ENCODE data around the gene MROH7. TPM values are rescaled to one million over a fixed set of nuclear protein-coding genes. Genes with fewer than 3 reads are reported as not detected.

The MROH7 gene
- total RNA-seq, 4 donors from 2014 or later, result 2.0 to 5.7 (median 3.8) TPM

DNA sequence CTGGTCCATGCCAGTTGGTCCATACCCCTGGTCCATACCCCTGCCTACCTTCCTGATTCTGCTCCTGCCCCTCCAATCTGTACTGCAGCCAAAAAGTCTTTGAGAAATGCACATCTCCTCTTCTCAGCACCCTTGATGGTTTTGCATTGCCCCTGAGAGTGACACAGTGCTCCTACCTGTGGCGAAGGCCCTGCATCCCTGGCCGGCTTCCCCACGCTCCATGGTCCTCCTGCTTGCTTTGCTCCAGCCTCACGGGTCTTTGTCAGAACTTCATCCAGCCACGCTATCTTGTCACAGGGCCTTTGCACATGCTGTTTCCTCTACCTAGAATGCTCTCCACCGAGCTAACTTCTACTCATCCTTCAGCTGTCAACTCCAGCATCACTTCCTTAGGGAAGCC lies 41.9 kb downstream of the MROH7 start:
- H3K36me3 ChIP-seq, result no peaks in the 10 kb centered on the region
- no peak overlapping the region for H3K4me3 ChIP-seq
- 96% methylated on average over 6 of the region's 6 CpGs for WGBS
- no peaks in the 10 kb centered on the region for H3K9me3 ChIP-seq
- DNase-seq (ENCODE audit: low spot score in 2 of 2), result no peak
- no peaks in the 10 kb centered on the region for H3K4me1 ChIP-seq
- H3K27me3 ChIP-seq, result no peaks in the 10 kb centered on the region
- TF ChIP-seq EP300 (IDR thresholded peaks at IDR 0.05), result no peak
- no peak for TF ChIP-seq POLR2AphosphoS5 (IDR thresholded peaks at IDR 0.05)
- TF ChIP-seq POLR2A (IDR thresholded peaks at IDR 0.05), result no peak
- TF ChIP-seq, protein P1, sequence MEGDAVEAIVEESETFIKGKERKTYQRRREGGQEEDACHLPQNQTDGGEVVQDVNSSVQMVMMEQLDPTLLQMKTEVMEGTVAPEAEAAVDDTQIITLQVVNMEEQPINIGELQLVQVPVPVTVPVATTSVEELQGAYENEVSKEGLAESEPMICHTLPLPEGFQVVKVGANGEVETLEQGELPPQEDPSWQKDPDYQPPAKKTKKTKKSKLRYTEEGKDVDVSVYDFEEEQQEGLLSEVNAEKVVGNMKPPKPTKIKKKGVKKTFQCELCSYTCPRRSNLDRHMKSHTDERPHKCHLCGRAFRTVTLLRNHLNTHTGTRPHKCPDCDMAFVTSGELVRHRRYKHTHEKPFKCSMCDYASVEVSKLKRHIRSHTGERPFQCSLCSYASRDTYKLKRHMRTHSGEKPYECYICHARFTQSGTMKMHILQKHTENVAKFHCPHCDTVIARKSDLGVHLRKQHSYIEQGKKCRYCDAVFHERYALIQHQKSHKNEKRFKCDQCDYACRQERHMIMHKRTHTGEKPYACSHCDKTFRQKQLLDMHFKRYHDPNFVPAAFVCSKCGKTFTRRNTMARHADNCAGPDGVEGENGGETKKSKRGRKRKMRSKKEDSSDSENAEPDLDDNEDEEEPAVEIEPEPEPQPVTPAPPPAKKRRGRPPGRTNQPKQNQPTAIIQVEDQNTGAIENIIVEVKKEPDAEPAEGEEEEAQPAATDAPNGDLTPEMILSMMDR (IDR thresholded peaks at IDR 0.05), result no peak
- no peak overlapping the region for H3K27ac ChIP-seq

- no peaks in the 10 kb centered on the region for H3K9me3 ChIP-seq
- H3K27me3 ChIP-seq, result no peaks in the 10 kb centered on the region
- 98% methylated on average over 4 of the region's 4 CpGs for WGBS
- no peaks in the 10 kb centered on the region for H3K4me1 ChIP-seq
- no peak for DNase-seq (ENCODE audit: low spot score in 2 of 2)
- H3K36me3 ChIP-seq, result no peaks in the 10 kb centered on the region
- H3K27ac ChIP-seq, result no peak overlapping the region
- TF ChIP-seq, protein P1 (IDR thresholded peaks at IDR 0.05), result no peak
- no peak for TF ChIP-seq POLR2A (IDR thresholded peaks at IDR 0.05)
- TF ChIP-seq EP300 (IDR thresholded peaks at IDR 0.05), result no peak
- TF ChIP-seq POLR2AphosphoS5 (IDR thresholded peaks at IDR 0.05), result no peak
- no peak overlapping the region for H3K4me3 ChIP-seq
Measured at GRCh38 chr1:54685335-54685905, 43.8 kb downstream of the MROH7 start.

DNA sequence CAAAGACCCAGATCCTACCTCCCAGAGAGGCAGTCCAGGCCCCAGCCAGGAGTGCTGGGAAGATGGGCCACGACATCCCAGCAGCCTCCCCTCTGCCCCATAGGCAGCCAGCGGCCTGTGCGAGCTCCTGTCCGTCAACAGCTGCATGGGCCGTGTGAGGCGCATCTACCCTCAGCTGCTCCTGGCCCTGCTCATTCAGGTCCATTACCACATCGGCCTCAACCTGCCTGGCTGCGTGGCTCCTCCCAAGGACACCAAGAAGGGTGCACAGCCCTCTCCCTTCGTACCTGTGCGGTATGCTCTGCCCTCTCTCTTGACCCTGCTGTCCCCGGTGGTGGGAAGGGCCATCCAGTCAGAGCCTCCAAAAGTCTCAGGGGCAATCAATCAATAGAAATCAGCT lies 44.6 kb downstream of the MROH7 start:
- Histone ChIP-seq H3K4me1 (no peaks in the 10 kb centered on the region), H3K9me3 (no peaks in the 10 kb centered on the region), H3K27me3 (no peaks in the 10 kb centered on the region), H3K27ac (no peak overlapping the region), H3K4me3 (no peak overlapping the region), H3K36me3 (no peaks in the 10 kb centered on the region)
- 94% methylated on average over 5 of the region's 11 CpGs for WGBS
- TF ChIP-seq POLR2AphosphoS5 (IDR thresholded peaks at IDR 0.05), result no peak
- TF ChIP-seq EP300 (IDR thresholded peaks at IDR 0.05), result no peak
- TF ChIP-seq POLR2A (IDR thresholded peaks at IDR 0.05), result no peak
- TF ChIP-seq, protein P1 (IDR thresholded peaks at IDR 0.05), result no peak
- DNase-seq (ENCODE audit: low spot score in 2 of 2), result no peak

GRCh38 chr1:54694771-54695170 lies 53.2 kb downstream of the MROH7 start:
- TF ChIP-seq EP300 (IDR thresholded peaks at IDR 0.05) (no peak), POLR2AphosphoS5 (IDR thresholded peaks at IDR 0.05) (no peak), POLR2A (IDR thresholded peaks at IDR 0.05) (no peak)
- TF ChIP-seq, protein P1 (IDR thresholded peaks at IDR 0.05), result no peak
- 84% methylated on average over 6 of the region's 8 CpGs for WGBS
- DNase-seq (ENCODE audit: low spot score in 2 of 2), result no peak
- Histone ChIP-seq H3K9me3 (no peaks in the 10 kb centered on the region), H3K4me1 (no peaks in the 10 kb centered on the region), H3K36me3 (no peaks in the 10 kb centered on the region), H3K27ac (no peak overlapping the region), H3K27me3 (no peaks in the 10 kb centered on the region), H3K4me3 (no peak overlapping the region)

DNA sequence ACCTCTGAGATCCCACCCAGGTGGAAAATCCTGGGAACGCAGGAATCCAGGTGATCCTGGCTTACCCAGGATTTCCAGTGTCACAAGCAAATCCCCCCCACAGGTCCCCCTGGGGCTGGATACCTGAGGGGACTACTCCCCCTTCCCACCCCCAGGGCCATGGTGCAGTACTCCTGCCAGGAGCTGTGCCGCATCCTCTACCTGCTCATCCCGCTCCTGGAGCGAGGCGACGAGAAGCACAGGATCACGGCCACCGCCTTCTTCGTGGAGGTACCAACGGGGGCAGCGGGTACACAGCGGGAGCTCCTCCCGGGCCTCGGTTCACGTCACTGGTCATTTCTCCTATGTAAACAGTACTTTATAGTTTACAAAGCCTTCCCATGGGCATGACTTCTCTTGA lies 53.6 kb downstream of the MROH7 start:
- no peak overlapping the region for H3K27ac ChIP-seq
- no peak for TF ChIP-seq POLR2AphosphoS5 (IDR thresholded peaks at IDR 0.05)
- TF ChIP-seq, protein P1 (IDR thresholded peaks at IDR 0.05), result no peak
- TF ChIP-seq EP300 (IDR thresholded peaks at IDR 0.05), result no peak
- TF ChIP-seq POLR2A (IDR thresholded peaks at IDR 0.05), result no peak
- no peaks in the 10 kb centered on the region for H3K4me1 ChIP-seq
- H3K4me3 ChIP-seq, result no peak overlapping the region
- no peaks in the 10 kb centered on the region for H3K9me3 ChIP-seq
- H3K27me3 ChIP-seq, result no peaks in the 10 kb centered on the region
- no peak for DNase-seq (ENCODE audit: low spot score in 2 of 2)
- H3K36me3 ChIP-seq, result no peaks in the 10 kb centered on the region
- WGBS, result 90% methylated on average over 15 of the region's 15 CpGs
